A673 (cell line): Measurements from ENCODE around the gene PCDHB4.
"Not testable (repeated sequence)": the region's sequence is repeated elsewhere in the genome, so short reads cannot be mapped to it uniquely, and the experiment has no call there.

Source experiments
- CTCF ChIP-seq: fragments of 300-800, 200-600 bp; sonication (generic); conservative IDR thresholded peaks from 2 replicates; pipeline ENCODE4 v1.5.1; 2017; ENCODE audit warnings: low read depth, mild to moderate bottlenecking, antibody characterized with exemption, low read length, moderate library complexity, mixed read lengths
- EZH2 ChIP-seq: fragments of 200-600 bp; sonication (generic); IDR thresholded peaks from 2 replicates; pipeline ENCODE4 v1.6.1; 2017; ENCODE audit warnings: borderline replicate concordance, low read depth, mild to moderate bottlenecking, mixed read lengths, antibody characterized with exemption, low read length; ENCODE audit not compliant: poor library complexity, severe bottlenecking

- TF ChIP-seq CTCF, EZH2: not testable (repeated sequence)
Observed at GRCh38 chr5:141096586-141096985, 25.0 kb upstream of the PCDHB4 start.
